IMR-90 (cell line): ENCODE measurements around the gene RPS4Y2. TPM values are rescaled to one million over a fixed set of nuclear protein-coding genes. Genes with fewer than 3 reads are reported as not detected.

ENCODE experiments used
- ATAC-seq: fragments of 200-7000 bp; cut with Tn5 transposase; 2 replicates; pipeline ENCODE4 v1.9.1; 2020; ENCODE audit warnings: low read depth, mild to moderate bottlenecking, moderate library complexity
- BruUV-seq: library from RNA; stranded (reverse); fragments of 400-500 nt; replicated peaks from 2 replicates; lab custom pipeline; 2021; lab: Mats Ljungman, UMichigan
- CTCF ChIA-PET: fragments of 300-600 bp; formaldehyde crosslinking; extraction: SDS; loops from one replicate; lab custom pipeline; 2021; ENCODE audit warnings: antibody characterized with exemption; lab: Yijun Ruan, JAX
- POLR2A ChIA-PET: fragments of 300-600 bp; sonication (Branson Sonifier 250); formaldehyde crosslinking; loops from one replicate; lab custom pipeline; 2022; ENCODE audit warnings: antibody characterized with exemption; ENCODE audit not compliant: unreplicated experiment; lab: Charles Lee
- DNase-seq: peaks from one replicate; pipeline ENCODE4 v3.0.0; 2013
- H2AFZ ChIP-seq: replicated peaks from 2 replicates; pipeline ENCODE3; 2013; ENCODE audit warnings: low read length, mild to moderate bottlenecking; ENCODE audit not compliant: poor library complexity
- H2AK5ac ChIP-seq: 2 replicates; pipeline ENCODE4 v1.6.1; 2013; ENCODE audit warnings: low read depth, low read length, inconsistent platforms
- H2AK9ac ChIP-seq: replicated peaks from 2 replicates; pipeline ENCODE3; 2013; ENCODE audit warnings: mild to moderate bottlenecking, low read depth, low read length, moderate library complexity; ENCODE audit not compliant: poor library complexity
- H2BK120ac ChIP-seq: 2 replicates; pipeline ENCODE4 v1.6.1; 2013; ENCODE audit warnings: low read depth, low read length, inconsistent platforms
- H2BK15ac ChIP-seq: 3 replicates; pipeline ENCODE4 v1.6.1; 2013; ENCODE audit warnings: low read depth, low read length, inconsistent platforms
- H2BK20ac ChIP-seq: 2 replicates; pipeline ENCODE4 v1.6.1; 2013; ENCODE audit warnings: low read depth, mild to moderate bottlenecking, inconsistent platforms, low read length, moderate library complexity
- H2BK5ac ChIP-seq: 2 replicates; pipeline ENCODE4 v1.6.1; 2013; ENCODE audit warnings: mild to moderate bottlenecking, low read depth, low read length, inconsistent platforms; ENCODE audit not compliant: poor library complexity, severe bottlenecking
- H3K14ac ChIP-seq: replicated peaks from 2 replicates; pipeline ENCODE4 v1.6.1; 2013; ENCODE audit warnings: low read depth, low read length, inconsistent platforms
- H3K18ac ChIP-seq: 2 replicates; pipeline ENCODE4 v1.6.1; 2013; ENCODE audit warnings: low read depth, low read length, control low read depth
- H3K23ac ChIP-seq: 2 replicates; pipeline ENCODE4 v1.6.1; 2013; ENCODE audit warnings: low read depth, low read length, inconsistent platforms
- H3K27ac ChIP-seq: 2 replicates; pipeline ENCODE4 v1.5.1; 2013; ENCODE audit warnings: mild to moderate bottlenecking, control low read depth, low read length; ENCODE audit not compliant: insufficient read depth
- H3K27me3 ChIP-seq: 2 replicates; pipeline ENCODE4 v1.6.1; 2013; ENCODE audit warnings: low read length; ENCODE audit not compliant: control insufficient read depth, insufficient read depth
- H3K36me3 ChIP-seq: 2 replicates; pipeline ENCODE4 v1.6.1; 2013; ENCODE audit warnings: low read length, mixed read lengths; ENCODE audit not compliant: control insufficient read depth, insufficient read depth
- H3K4ac ChIP-seq: 2 replicates; pipeline ENCODE4 v1.6.1; 2013; ENCODE audit warnings: low read depth, low read length, inconsistent platforms
- H3K4me1 ChIP-seq: 2 replicates; pipeline ENCODE4 v1.6.1; 2013; ENCODE audit warnings: low read length, mixed read lengths; ENCODE audit not compliant: control insufficient read depth, insufficient read depth
- H3K4me2 ChIP-seq: 2 replicates; pipeline ENCODE4 v1.6.1; 2013; ENCODE audit warnings: low read depth, mild to moderate bottlenecking, control low read depth, low read length, moderate library complexity
- H3K4me3 ChIP-seq: 2 replicates; pipeline ENCODE4 v1.5.1; 2013; ENCODE audit warnings: low read depth, mild to moderate bottlenecking, control low read depth, low read length, moderate library complexity; ENCODE audit not compliant: insufficient read depth
- H3K56ac ChIP-seq: 2 replicates; pipeline ENCODE4 v1.6.1; 2013; ENCODE audit warnings: low read length, inconsistent platforms; ENCODE audit not compliant: insufficient read depth; ENCODE audit errors: extremely low read depth
- H3K79me1 ChIP-seq, 2 experiments: 2 replicates each; pipeline ENCODE4 v1.6.1; 2013; ENCODE audit warnings: low read length in 2 of 2, inconsistent platforms in 1 of 2, low read depth in 1 of 2
- H3K9ac ChIP-seq: 2 replicates; pipeline ENCODE4 v1.6.1; 2013; ENCODE audit warnings: low read depth, low read length, control low read depth
- H3K9me1 ChIP-seq: 2 replicates; pipeline ENCODE4 v1.6.1; 2013; ENCODE audit warnings: low read length, inconsistent platforms; ENCODE audit not compliant: insufficient read depth
- H3K9me3 ChIP-seq: 2 replicates; pipeline ENCODE4 v1.6.1; 2013; ENCODE audit warnings: low read length; ENCODE audit not compliant: control insufficient read depth, insufficient read depth
- H4K20me1 ChIP-seq: 2 replicates; pipeline ENCODE4 v1.6.1; 2013; ENCODE audit warnings: low read length, inconsistent platforms; ENCODE audit not compliant: insufficient read depth
- H4K5ac ChIP-seq: 2 replicates; pipeline ENCODE4 v1.6.1; 2013; ENCODE audit warnings: mild to moderate bottlenecking, low read depth, low read length, control low read depth
- H4K8ac ChIP-seq, 2 experiments: 2 replicates each; pipeline ENCODE4 v1.6.1; 2013; ENCODE audit warnings: low read depth in 2 of 2, low read length in 2 of 2, control low read depth in 1 of 2, inconsistent platforms in 1 of 2
- H4K91ac ChIP-seq: 2 replicates; pipeline ENCODE4 v1.6.1; 2013; ENCODE audit warnings: low read depth, low read length, inconsistent platforms; ENCODE audit not compliant: insufficient read depth
- BHLHE40 ChIP-seq: fragments of 150-350 bp; IDR thresholded peaks from 2 replicates; pipeline ENCODE4 v1.6.1; 2016; ENCODE audit warnings: mild to moderate bottlenecking, low read depth, low read length
- CEBPB ChIP-seq: IDR thresholded peaks from 2 replicates; pipeline ENCODE4 v1.6.1; 2012; ENCODE audit warnings: low read depth, low read length, improper control_type of control experiment
- CHD1 ChIP-seq: IDR thresholded peaks from 2 replicates; pipeline ENCODE4 v1.6.1; 2012; ENCODE audit warnings: low read depth, low read length, improper control_type of control experiment
- CTCF ChIP-seq: conservative IDR thresholded peaks from 2 replicates; pipeline ENCODE4 v1.5.1; 2012; ENCODE audit warnings: mild to moderate bottlenecking, low read depth, low read length, improper control_type of control experiment
- ELK1 ChIP-seq: fragments of 150-350 bp; IDR thresholded peaks from 2 replicates; pipeline ENCODE4 v1.6.1; 2016; ENCODE audit warnings: low read depth, mild to moderate bottlenecking, low read length, moderate library complexity, borderline replicate concordance
- FOS ChIP-seq: fragments of 150-350 bp; IDR thresholded peaks from 2 replicates; pipeline ENCODE4 v1.6.1; 2016; ENCODE audit warnings: low read depth, low read length
- MAFK ChIP-seq: IDR thresholded peaks from 2 replicates; pipeline ENCODE4 v1.6.1; 2012; ENCODE audit warnings: low read depth, low read length, improper control_type of control experiment
- MAZ ChIP-seq: IDR thresholded peaks from 2 replicates; pipeline ENCODE4 v1.6.1; 2012; ENCODE audit warnings: low read depth, mild to moderate bottlenecking, low read length, improper control_type of control experiment, moderate library complexity, borderline replicate concordance
- MXI1 ChIP-seq: IDR thresholded peaks from 2 replicates; pipeline ENCODE4 v1.6.1; 2012; ENCODE audit warnings: low read depth, mild to moderate bottlenecking, low read length, moderate library complexity, borderline replicate concordance
- NFE2L2 ChIP-seq: fragments of 150-350 bp; IDR thresholded peaks from 2 replicates; pipeline ENCODE4 v1.6.1; 2016; ENCODE audit warnings: low read depth, mild to moderate bottlenecking, low read length
- POLR2A ChIP-seq: IDR thresholded peaks from 2 replicates; pipeline ENCODE4 v1.6.1; 2012; ENCODE audit warnings: mild to moderate bottlenecking, low read depth, low read length
- RAD21 ChIP-seq: IDR thresholded peaks from 2 replicates; pipeline ENCODE4 v1.6.1; 2012; ENCODE audit warnings: low read length, improper control_type of control experiment
- RCOR1 ChIP-seq: IDR thresholded peaks from 2 replicates; pipeline ENCODE4 v1.6.1; 2012; ENCODE audit warnings: mild to moderate bottlenecking, low read length, improper control_type of control experiment; ENCODE audit not compliant: insufficient replicate concordance
- RFX5 ChIP-seq: IDR thresholded peaks from 2 replicates; pipeline ENCODE4 v1.8.0; 2012; ENCODE audit warnings: low read depth, mild to moderate bottlenecking, low read length, moderate library complexity
- SMC3 ChIP-seq: fragments of 150-350 bp; IDR thresholded peaks from 2 replicates; pipeline ENCODE4 v1.6.1; 2016; ENCODE audit warnings: low read depth, mild to moderate bottlenecking, antibody characterized with exemption, low read length, moderate library complexity
- USF2 ChIP-seq: fragments of 150-350 bp; IDR thresholded peaks from 2 replicates; pipeline ENCODE4 v1.6.1; 2017; ENCODE audit warnings: mild to moderate bottlenecking, antibody characterized with exemption, low read length, low read depth
- WGBS, 2 experiments: methylation state at CpG; one replicate each; pipeline versions ENCODE4 v1.1.5 to v1.1.7; 2013; ENCODE audit warnings: missing lambda C conversion rate in 2 of 2; ENCODE audit not compliant: insufficient read length in 1 of 2; ENCODE audit errors: extremely low coverage in 2 of 2; 5-methylcytosine and 5-hydroxymethylcytosine counted together
- dilution Hi-C: fragments of 300-500 bp; cut with HindIII; formaldehyde crosslinking; loops from one replicate; pipeline ENCODE4 v1.14.3; 2018; ENCODE audit warnings: low sequenced_read_pairs; ENCODE audit not compliant: unreplicated experiment
- in situ Hi-C: fragments of 300-500 bp; cut with MboI; formaldehyde crosslinking; loops from 3 replicates; pipeline ENCODE4 v1.14.3; 2019; ENCODE audit warnings: low sequenced_read_pairs, inconsistent platforms, mixed read lengths
- intact Hi-C: fragments of 100-400 bp; cut with micrococcal nuclease; formaldehyde crosslinking; loops from 2 replicates; pipeline ENCODE4 v1.10.0; 2022
- polyA plus RNA-seq, 3 experiments: library from polyadenylated mRNA; depleted of rRNA; stranded (reverse); fragments of >200 nt; gene quantifications; 2 replicates each; pipeline ENCODE4 v1.2.3, GENCODE V29; 2012; ENCODE audit warnings: low replicate concordance in 1 of 3
- total RNA-seq: library from RNA; depleted of rRNA; stranded (reverse); fragments of >200 nt; gene quantifications from 2 replicates; pipeline ENCODE4 v1.2.3, GENCODE V29; 2012

RPS4Y2 gene
- total and polyA plus RNA-seq, 2 of the 4 experiments (the other 2 are of a cell fraction) = not detected

- Histone ChIP-seq H2BK15ac (no peak overlapping the region), H3K4me3 (no peak overlapping the region), H4K20me1 (no peaks in the 10 kb centered on the region), H2AK5ac (no peak overlapping the region), H3K23ac (no peak overlapping the region), H4K91ac (no peak overlapping the region), H3K36me3 (no peaks in the 10 kb centered on the region), H2AK9ac (no peak overlapping the region), H4K5ac (no peak overlapping the region), H3K4me2 (no peak overlapping the region), H3K4ac (no peak overlapping the region), H4K8ac (no peak overlapping the region), H3K27ac (no peak overlapping the region), H3K14ac (no peak overlapping the region), H2AFZ (no peak overlapping the region), H3K18ac (no peak overlapping the region), H3K56ac (no peak overlapping the region), H3K4me1 (no peaks in the 10 kb centered on the region), H3K27me3 (no peaks in the 10 kb centered on the region), H3K9me3 (no peaks in the 10 kb centered on the region), H3K79me1 (no peaks in the 10 kb centered on the region), H2BK120ac (no peak overlapping the region), H3K9ac (no peak overlapping the region), H2BK5ac (no peak overlapping the region), H3K9me1 (no peaks in the 10 kb centered on the region), H2BK20ac (no peak overlapping the region)
- in situ Hi-C loops = no loop called here
- TF ChIP-seq MAFK (no peak), USF2 (no peak), SMC3 (no peak), CHD1 (no peak), RFX5 (no peak), POLR2A (no peak), BHLHE40 (no peak), MAZ (no peak), RCOR1 (no peak), MXI1 (no peak), CTCF (no peak), RAD21 (no peak), NFE2L2 (no peak), ELK1 (no peak), FOS (no peak), CEBPB (no peak)
- ChIA-PET CTCF (no interaction called here), POLR2A (no interaction called here)
- ATAC-seq (no peak), DNase-seq (no peak)
- BruUV-seq = no TSS peak
- dilution Hi-C loops = no loop called here
- WGBS, 2 experiments = no CpG with 5 or more reads among the region's 1 CpG
- intact Hi-C loops = no loop called here
Measured at GRCh38 chrY:20735200-20735599, 20.7 kb upstream of the RPS4Y2 start.
